Lower leg skin (tissue), 4 donors: ENCODE results near the gene RPS14. TPM values are rescaled to one million over a fixed set of nuclear protein-coding genes. Genes with fewer than 3 reads are reported as not detected.

Experiments
- DNase-seq, 2 donors: peaks; one replicate each; pipeline ENCODE4 v3.0.0-alpha.2; 2019; ENCODE audit warnings: low spot score in 2 of 2
- H3K4me3 ChIP-seq: fragments of 200-600 bp; sonication (generic); 2 replicates; pipeline ENCODE4 v1.5.1; 2017; ENCODE audit warnings: mild to moderate bottlenecking, low read depth; ENCODE audit not compliant: poor library complexity, severe bottlenecking
- CTCF ChIP-seq, 3 donors: fragments of 450-650 bp; IDR thresholded peaks; one replicate each; pipeline ENCODE4 v1.5.1; 2016; ENCODE audit warnings: antibody characterized with exemption in 3 of 3, mild to moderate bottlenecking in 3 of 3, moderate library complexity in 2 of 3
- POLR2A ChIP-seq, 2 donors: fragments of 450-650 bp; IDR thresholded peaks; one replicate each; pipeline ENCODE4 v1.6.1; 2016 to 2017; ENCODE audit warnings: antibody characterized with exemption in 2 of 2, mild to moderate bottlenecking in 1 of 2, moderate library complexity in 1 of 2
- WGBS, 2 donors: methylation state at CpG; one replicate each; pipeline ENCODE4 v1.1.5; 2018; 5-methylcytosine and 5-hydroxymethylcytosine counted together
- intact Hi-C: fragments of 100-400 bp; cut with DNase I; formaldehyde crosslinking; loops from one replicate; pipeline ENCODE4 v1.15.0; 2023; ENCODE audit warnings: low total_unique reads
- total RNA-seq, 4 donors: library from RNA; depleted of rRNA; stranded (reverse); fragments of >200 nt; gene quantifications; one replicate each; pipeline ENCODE4 v1.1.0, GENCODE V29; 2016

Gene RPS14
- total RNA-seq, 4 donors from 2014 or later: 2,497 to 4,490 (median 3,854) TPM

GRCh38 chr5:150393096-150393645 is 56.4 kb downstream of the RPS14 start:
- intact Hi-C loops: no loop called here
- DNase-seq: no peak
- H3K4me3 ChIP-seq: no peak overlapping the region
- WGBS, 2 donors: 75 to 83% methylated on average over 3 of the region's 3 CpGs
- TF ChIP-seq POLR2A (IDR thresholded peaks at IDR 0.05) (no peak), CTCF (IDR thresholded peaks at IDR 0.05) (no peak)

- no peak for DNase-seq
- 86 to 90% methylated on average over 4 to 7 of the region's 7 CpGs for WGBS, 2 donors
- H3K4me3 ChIP-seq: no peak overlapping the region
- intact Hi-C loops: no loop called here
- TF ChIP-seq POLR2A (IDR thresholded peaks at IDR 0.05): no peak
- TF ChIP-seq CTCF (IDR thresholded peaks at IDR 0.05): no peak
Observed at GRCh38 chr5:150392680-150393079, 56.9 kb downstream of the RPS14 start.

Other genes with a start within 250 kb of the RPS14 start
- under 1 TPM in 1 of 4 donors, not detected in 3; 0.23 TPM for gene CAMK2A, start 160.0 kb downstream of the RPS14 start, total RNA-seq
- gene ARSI, start 146.8 kb downstream of the RPS14 start, total RNA-seq: 1 to 10 TPM; 1.6 to 4.5 (median 2.6) TPM
- gene TCOF1, start 92.0 kb downstream of the RPS14 start, total RNA-seq: 10 to 100 TPM; 30.6 to 35.0 (median 32.2) TPM
- 100 to 1,000 TPM; 500 to 762 (median 613) TPM for gene CD74, start 36.8 kb downstream of the RPS14 start, total RNA-seq
- 100 to 1,000 TPM in 3 of 4 donors, 10 to 100 TPM in 1; 62.9 to 127 (median 115) TPM for gene NDST1, start 58.4 kb upstream of the RPS14 start, total RNA-seq
- 1 to 10 TPM; 3.8 to 8.5 (median 4.2) TPM for gene SYNPO, start 190.9 kb upstream of the RPS14 start, total RNA-seq
- under 1 TPM in 1 of 4 donors, not detected in 3; 0.10 TPM for gene MYOZ3, start 211.5 kb upstream of the RPS14 start, total RNA-seq